Natural killer cell (primary cell): ENCODE results near the gene ESPNL. TPM values are rescaled to one million over a fixed set of nuclear protein-coding genes. Genes with fewer than 3 reads are reported as not detected.

Experiments
- ATAC-seq, 3 donors: fragments of 150-1000 bp in 2 of 3; fragments of 200-7000 bp in 1 of 3; cut with Tn5 transposase; 1 replicate in 1 of 3; 2 replicates in 2 of 3; pipeline ENCODE4 v1.10.0; 2021; ENCODE audit warnings: mild to moderate bottlenecking in 2 of 3, moderate library complexity in 2 of 3
- DNase-seq, 2 donors: peaks; one replicate each; pipeline versions ENCODE4 v3.0.0 to v3.0.0-alpha.2; 2013 to 2021; ENCODE audit warnings: mixed read lengths in 1 of 2
- H3K27ac ChIP-seq: one replicate; pipeline ENCODE4 v1.5.1; 2013; ENCODE audit warnings: mild to moderate bottlenecking, low read length
- H3K27me3 ChIP-seq: one replicate; pipeline ENCODE4 v1.6.1; 2013; ENCODE audit warnings: low read length; ENCODE audit not compliant: control insufficient read depth, insufficient read depth
- H3K36me3 ChIP-seq: one replicate; pipeline ENCODE4 v1.6.1; 2013; ENCODE audit warnings: low read length; ENCODE audit not compliant: control insufficient read depth, insufficient read depth
- H3K4me1 ChIP-seq: one replicate; pipeline ENCODE4 v1.6.1; 2013; ENCODE audit warnings: low read length; ENCODE audit not compliant: control insufficient read depth, insufficient read depth
- H3K4me3 ChIP-seq: one replicate; pipeline ENCODE4 v1.5.1; 2013; ENCODE audit warnings: low read length
- H3K9me3 ChIP-seq: one replicate; pipeline ENCODE4 v1.6.1; 2013; ENCODE audit warnings: low read length; ENCODE audit not compliant: control insufficient read depth, insufficient read depth
- H3K27ac Mint-ChIP-seq, 2 donors: one replicate each; pipeline ENCODE4 v1.8.0; 2022; ENCODE audit warnings: mild to moderate bottlenecking in 2 of 2, mixed read lengths in 2 of 2, moderate library complexity in 1 of 2
- H3K27me3 Mint-ChIP-seq, 2 donors: one replicate each; pipeline ENCODE4 v1.8.0; 2022; ENCODE audit warnings: low read depth in 2 of 2, mixed read lengths in 2 of 2
- H3K36me3 Mint-ChIP-seq: one replicate; pipeline ENCODE4 v1.8.0; 2022; ENCODE audit warnings: mixed read lengths
- H3K4me1 Mint-ChIP-seq, 2 donors: one replicate each; pipeline ENCODE4 v1.8.0; 2022; ENCODE audit warnings: mixed read lengths in 2 of 2
- H3K4me3 Mint-ChIP-seq: one replicate; pipeline ENCODE4 v1.8.0; 2022; ENCODE audit warnings: mild to moderate bottlenecking, moderate library complexity, mixed read lengths
- H3K9me3 Mint-ChIP-seq, 2 donors: one replicate each; pipeline ENCODE4 v1.8.0; 2022; ENCODE audit warnings: mixed read lengths in 2 of 2
- WGBS: methylation state at CpG from one replicate; pipeline ENCODE4 v1.1.7; 2013; ENCODE audit warnings: missing lambda C conversion rate; ENCODE audit not compliant: insufficient coverage; 5-methylcytosine and 5-hydroxymethylcytosine counted together
- intact Hi-C: fragments of 100-400 bp; cut with micrococcal nuclease; formaldehyde crosslinking; loops from one replicate; pipeline ENCODE4 v1.14.2; 2022
- total RNA-seq, 4 donors: library from RNA; stranded (reverse); fragments of 120-200 nt in 1 of 4; gene quantifications; one replicate each; pipeline versions ENCODE4 v1.2.3 to v1.2.4, GENCODE V29; 2013 to 2022
- TF ChIP-seq, protein P1 (sequence below): fragments of 200-600 bp; IDR thresholded peaks from one replicate; pipeline ENCODE4 v1.8.0; 2022; ENCODE audit warnings: antibody characterized with exemption

The ESPNL gene
- total RNA-seq, 3 donors from 2014 or later (not counting 1 experiment from before 2014, with no cell fraction given), result not detected

DNA sequence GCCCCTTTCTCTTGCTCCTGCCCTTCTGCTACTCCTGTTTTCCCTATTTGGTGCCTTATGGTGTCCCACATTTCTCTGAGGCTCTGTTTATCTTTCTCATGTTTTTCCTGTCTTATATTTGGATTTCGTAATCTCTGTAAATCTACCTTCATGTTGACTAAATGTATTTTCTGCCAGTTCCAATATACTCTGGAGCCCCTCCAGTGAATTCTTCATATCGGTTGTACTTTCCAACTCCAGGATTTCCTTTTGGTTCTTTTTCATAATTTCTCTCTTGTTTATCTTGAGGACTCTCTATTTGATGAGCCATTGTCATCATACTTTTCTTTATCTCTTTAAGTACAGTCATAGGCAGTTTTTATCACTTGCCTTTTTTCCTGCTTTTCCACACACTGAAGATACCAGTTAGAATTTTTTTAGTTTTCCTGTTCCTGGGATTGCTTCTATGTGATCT, 20.2 kb upstream of the ESPNL start:
- Mint-ChIP-seq H3K9me3 (peaks cover 0 to 4% of the 10 kb centered on the region in 2 donors), H3K36me3 (peaks cover 8% of the 10 kb centered on the region), H3K27me3 (no peaks in the 10 kb centered on the region), H3K4me1 (peaks cover 0 to 7% of the 10 kb centered on the region in 2 donors), H3K27ac (no peak overlapping the region), H3K4me3 (no peak overlapping the region)
- ATAC-seq (no peak), DNase-seq (no peak)
- Histone ChIP-seq H3K4me3 (no peak overlapping the region), H3K27ac (no peak overlapping the region), H3K4me1 (no peaks in the 10 kb centered on the region), H3K36me3 (peaks cover 47% of the 10 kb centered on the region), H3K9me3 (no peaks in the 10 kb centered on the region), H3K27me3 (no peaks in the 10 kb centered on the region)
- intact Hi-C loops, result no loop called here
- 94% methylated on average over 2 of the region's 2 CpGs for WGBS
- TF ChIP-seq, protein P1, sequence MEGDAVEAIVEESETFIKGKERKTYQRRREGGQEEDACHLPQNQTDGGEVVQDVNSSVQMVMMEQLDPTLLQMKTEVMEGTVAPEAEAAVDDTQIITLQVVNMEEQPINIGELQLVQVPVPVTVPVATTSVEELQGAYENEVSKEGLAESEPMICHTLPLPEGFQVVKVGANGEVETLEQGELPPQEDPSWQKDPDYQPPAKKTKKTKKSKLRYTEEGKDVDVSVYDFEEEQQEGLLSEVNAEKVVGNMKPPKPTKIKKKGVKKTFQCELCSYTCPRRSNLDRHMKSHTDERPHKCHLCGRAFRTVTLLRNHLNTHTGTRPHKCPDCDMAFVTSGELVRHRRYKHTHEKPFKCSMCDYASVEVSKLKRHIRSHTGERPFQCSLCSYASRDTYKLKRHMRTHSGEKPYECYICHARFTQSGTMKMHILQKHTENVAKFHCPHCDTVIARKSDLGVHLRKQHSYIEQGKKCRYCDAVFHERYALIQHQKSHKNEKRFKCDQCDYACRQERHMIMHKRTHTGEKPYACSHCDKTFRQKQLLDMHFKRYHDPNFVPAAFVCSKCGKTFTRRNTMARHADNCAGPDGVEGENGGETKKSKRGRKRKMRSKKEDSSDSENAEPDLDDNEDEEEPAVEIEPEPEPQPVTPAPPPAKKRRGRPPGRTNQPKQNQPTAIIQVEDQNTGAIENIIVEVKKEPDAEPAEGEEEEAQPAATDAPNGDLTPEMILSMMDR, result no peak

DNA sequence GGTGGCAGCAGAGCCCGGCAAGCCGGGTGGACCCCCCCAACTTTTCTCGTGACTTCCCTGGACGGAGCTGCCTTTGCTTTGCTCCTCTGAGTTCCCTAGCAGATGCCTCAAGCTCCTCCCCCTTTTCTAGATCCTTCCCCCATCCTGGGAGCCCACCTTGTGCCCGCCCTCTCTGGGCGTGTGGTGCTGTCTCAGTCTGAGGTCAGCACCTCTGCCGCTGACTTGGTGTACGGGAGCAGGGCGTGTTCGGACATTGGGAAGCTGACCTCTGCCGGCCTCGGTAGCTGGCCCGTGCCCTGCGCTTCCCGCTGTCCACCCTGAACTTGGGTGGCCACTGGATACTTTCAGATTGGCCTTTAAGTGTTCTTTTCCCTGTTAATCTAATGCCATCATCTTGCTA, 19.6 kb upstream of the ESPNL start:
- no peak overlapping the region for H3K4me3 ChIP-seq
- intact Hi-C loops, result no loop called here
- peaks cover 47% of the 10 kb centered on the region for H3K36me3 ChIP-seq
- no peak overlapping the region for H3K27ac ChIP-seq
- H3K4me3 Mint-ChIP-seq, result no peak overlapping the region
- H3K36me3 Mint-ChIP-seq, result peaks cover 8% of the 10 kb centered on the region
- peaks cover 0 to under 1% of the 10 kb centered on the region in 2 donors for H3K4me1 Mint-ChIP-seq
- H3K9me3 Mint-ChIP-seq, result peaks cover 0 to 4% of the 10 kb centered on the region in 2 donors
- no peaks in the 10 kb centered on the region for H3K4me1 ChIP-seq
- 97% methylated on average over 15 of the region's 15 CpGs for WGBS
- TF ChIP-seq, protein P1, result no peak
- H3K9me3 ChIP-seq, result no peaks in the 10 kb centered on the region
- ATAC-seq (no peak), DNase-seq (no peak)
- no peak overlapping the region for H3K27ac Mint-ChIP-seq
- H3K27me3 Mint-ChIP-seq, result no peaks in the 10 kb centered on the region
- H3K27me3 ChIP-seq, result no peaks in the 10 kb centered on the region

GRCh38 chr2:238081150-238081549, 19.0 kb upstream of the ESPNL start:
- Histone ChIP-seq H3K36me3 (peaks cover 46% of the 10 kb centered on the region), H3K4me3 (no peak overlapping the region), H3K9me3 (no peaks in the 10 kb centered on the region), H3K27ac (no peak overlapping the region), H3K27me3 (no peaks in the 10 kb centered on the region), H3K4me1 (no peaks in the 10 kb centered on the region)
- 97% methylated on average over 13 of the region's 13 CpGs for WGBS
- intact Hi-C loops, result no loop called here
- H3K4me3 Mint-ChIP-seq, result no peak overlapping the region
- TF ChIP-seq, protein P1, result no peak
- H3K4me1 Mint-ChIP-seq, result no peaks in the 10 kb centered on the region
- H3K27ac Mint-ChIP-seq, result no peak overlapping the region
- H3K36me3 Mint-ChIP-seq, result peaks cover 8% of the 10 kb centered on the region
- ATAC-seq (no peak), DNase-seq (no peak)
- no peaks in the 10 kb centered on the region for H3K27me3 Mint-ChIP-seq
- H3K9me3 Mint-ChIP-seq, result peaks cover 0 to 4% of the 10 kb centered on the region in 2 donors

- no peaks in the 10 kb centered on the region for H3K9me3 ChIP-seq
- H3K36me3 ChIP-seq, result peaks cover 44% of the 10 kb centered on the region
- peaks cover 7% of the 10 kb centered on the region for H3K36me3 Mint-ChIP-seq
- H3K27ac Mint-ChIP-seq, result no peak overlapping the region
- H3K4me3 Mint-ChIP-seq, result no peak overlapping the region
- H3K4me3 ChIP-seq, result no peak overlapping the region
- DNase-seq (no peak), ATAC-seq (no peak)
- no peaks in the 10 kb centered on the region for H3K4me1 ChIP-seq
- H3K27ac ChIP-seq, result no peak overlapping the region
- intact Hi-C loops, result no loop called here
- no peaks in the 10 kb centered on the region for H3K27me3 Mint-ChIP-seq
- H3K4me1 Mint-ChIP-seq, result no peaks in the 10 kb centered on the region
- WGBS, result 96% methylated on average over 16 of the region's 16 CpGs
- no peaks in the 10 kb centered on the region for H3K27me3 ChIP-seq
- H3K9me3 Mint-ChIP-seq, result peaks cover 0 to 4% of the 10 kb centered on the region in 2 donors
- TF ChIP-seq, protein P1, result no peak
Observed at GRCh38 chr2:238081561-238081960, 18.6 kb upstream of the ESPNL start.
